Neutrophil (primary cell): ENCODE data around the gene CRYAA.
"Not testable (repeated sequence)": the region's sequence is repeated elsewhere in the genome, so short reads cannot be mapped to it uniquely, and the experiment has no call there.

Source experiments
- H3K27ac ChIP-seq: fragments of 200-600 bp; sonication (generic); 2 replicates; pipeline ENCODE4 v1.5.1; 2016; ENCODE audit warnings: mild to moderate bottlenecking, moderate library complexity
- H3K27me3 ChIP-seq: fragments of 200-600 bp; sonication (generic); 2 replicates; pipeline ENCODE4 v1.6.0; 2016; ENCODE audit warnings: mild to moderate bottlenecking
- H3K36me3 ChIP-seq: fragments of 200-600 bp; sonication (generic); 2 replicates; pipeline ENCODE4 v1.5.1; 2017
- H3K4me1 ChIP-seq, 2 experiments: fragments of 200-600 bp in 1 of 2; sonication (generic) in 1 of 2; 1 replicate in 1 of 2; 2 replicates in 1 of 2; pipeline versions ENCODE4 v1.5.1 to v1.6.1; 2013 to 2016; ENCODE audit warnings: low read depth in 1 of 2, low read length in 1 of 2, mild to moderate bottlenecking in 1 of 2, moderate library complexity in 1 of 2; ENCODE audit not compliant: control insufficient read depth in 1 of 2, insufficient read depth in 1 of 2
- H3K4me3 ChIP-seq, 2 experiments: fragments of 200-600 bp in 1 of 2; sonication (generic) in 1 of 2; 1 replicate in 1 of 2; 2 replicates in 1 of 2; pipeline ENCODE4 v1.5.1; 2013 to 2016; ENCODE audit warnings: low read depth in 1 of 2, low read length in 1 of 2, mild to moderate bottlenecking in 1 of 2, moderate library complexity in 1 of 2
- H3K9me3 ChIP-seq: fragments of 200-600 bp; sonication (generic); 2 replicates; pipeline ENCODE4 v1.5.1; 2016

Gene CRYAA, protein sequence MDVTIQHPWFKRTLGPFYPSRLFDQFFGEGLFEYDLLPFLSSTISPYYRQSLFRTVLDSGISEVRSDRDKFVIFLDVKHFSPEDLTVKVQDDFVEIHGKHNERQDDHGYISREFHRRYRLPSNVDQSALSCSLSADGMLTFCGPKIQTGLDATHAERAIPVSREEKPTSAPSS

DNA sequence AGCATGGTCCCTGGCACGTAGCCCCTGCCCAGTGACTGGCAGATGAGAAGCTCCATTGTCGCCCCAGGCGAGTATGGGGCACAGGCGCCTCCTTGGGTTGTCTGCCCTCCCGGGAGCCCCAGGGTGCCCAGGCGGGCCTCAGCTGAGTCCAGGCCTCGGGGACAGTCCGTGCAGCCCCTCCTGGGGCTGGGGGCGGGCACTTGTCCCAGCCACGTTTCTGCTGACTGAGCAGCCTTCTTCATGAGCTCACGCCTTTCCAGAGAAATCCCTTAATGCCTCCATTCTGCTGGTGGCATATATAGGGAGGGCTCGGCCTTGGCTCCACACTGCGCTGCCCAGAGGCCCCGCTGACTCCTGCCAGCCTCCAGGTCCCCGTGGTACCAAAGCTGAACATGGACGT, at the start of gene CRYAA:
Gene CRYAA, plus strand, starts transcription at position 301 of the 400 bp plus-strand sequence. Its CDS starts 92 bp downstream, at position 393.
- H3K36me3 ChIP-seq, H3K9me3 ChIP-seq, H3K4me1 ChIP-seq, H3K4me3 ChIP-seq, H3K27ac ChIP-seq, H3K27me3 ChIP-seq: not testable (repeated sequence)

DNA sequence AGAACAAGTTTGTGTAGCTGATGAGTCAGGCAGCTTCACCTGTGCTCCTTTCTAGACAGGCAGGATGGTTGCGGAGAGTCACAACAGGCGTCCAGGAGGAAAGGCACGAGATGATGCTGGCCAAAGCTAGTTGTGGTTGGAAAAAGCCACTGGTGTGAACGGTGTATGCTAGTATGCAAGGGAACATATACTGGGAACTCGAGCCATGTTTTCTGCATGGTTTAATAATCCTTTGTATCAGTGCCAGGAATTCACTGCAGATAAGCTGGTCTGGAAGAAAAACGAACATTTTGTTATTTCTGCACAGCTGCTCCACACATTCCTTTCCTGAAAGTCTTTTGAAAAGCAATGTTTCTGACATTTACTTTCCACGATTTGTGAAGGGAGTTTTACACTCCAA, 38.7 kb upstream of the CRYAA start:
- not testable (repeated sequence) for H3K27me3 ChIP-seq, H3K4me1 ChIP-seq, H3K4me3 ChIP-seq, H3K9me3 ChIP-seq, H3K27ac ChIP-seq, H3K36me3 ChIP-seq

DNA sequence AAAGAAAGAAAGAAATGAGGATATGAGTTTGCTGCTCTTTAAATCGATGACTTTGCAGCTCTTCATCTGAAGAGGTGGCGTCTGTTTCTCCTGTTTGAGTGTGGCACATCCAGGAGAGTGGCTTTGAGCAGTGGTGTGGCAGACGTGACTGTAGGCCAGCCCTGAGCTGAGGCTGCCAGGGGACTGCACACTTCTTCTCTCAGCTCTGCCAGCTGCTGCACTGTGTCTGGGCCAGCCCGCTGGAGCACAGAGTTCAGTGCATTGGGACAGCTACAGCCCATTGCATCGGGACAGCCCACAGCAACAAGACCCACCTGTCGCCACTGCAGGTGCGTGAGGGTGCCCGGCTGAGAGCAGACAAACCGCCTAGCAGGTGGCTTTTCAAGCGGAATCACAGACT, 34.3 kb upstream of the CRYAA start:
- not testable (repeated sequence) for H3K36me3 ChIP-seq

DNA sequence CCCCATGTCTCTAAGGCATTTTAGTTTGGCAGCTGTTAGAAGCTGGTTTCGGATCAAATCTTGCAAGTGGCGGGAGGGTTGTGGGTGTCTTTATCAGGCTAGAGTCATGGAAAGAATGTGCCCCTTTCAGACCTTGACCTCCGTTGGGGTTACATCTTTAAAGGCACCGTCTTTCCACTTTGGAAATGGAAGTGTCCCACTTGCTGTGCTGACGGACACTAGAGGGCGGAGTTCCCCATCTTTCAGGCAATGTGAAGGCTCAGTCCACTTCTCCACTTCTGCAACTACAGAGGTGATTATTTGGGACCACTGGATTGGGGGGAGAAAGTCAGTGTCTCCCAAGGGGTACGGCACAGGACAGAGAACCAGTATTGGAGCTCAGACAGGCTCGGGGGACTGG, 29.9 kb upstream of the CRYAA start:
- H3K9me3 ChIP-seq, H3K4me3 ChIP-seq, H3K36me3 ChIP-seq, H3K4me1 ChIP-seq, H3K27ac ChIP-seq, H3K27me3 ChIP-seq: not testable (repeated sequence)

More for the DNA sequence above, 34.3 kb upstream of the CRYAA start:
- not testable (repeated sequence) for H3K27ac ChIP-seq, H3K27me3 ChIP-seq, H3K9me3 ChIP-seq, H3K4me3 ChIP-seq, H3K4me1 ChIP-seq

DNA sequence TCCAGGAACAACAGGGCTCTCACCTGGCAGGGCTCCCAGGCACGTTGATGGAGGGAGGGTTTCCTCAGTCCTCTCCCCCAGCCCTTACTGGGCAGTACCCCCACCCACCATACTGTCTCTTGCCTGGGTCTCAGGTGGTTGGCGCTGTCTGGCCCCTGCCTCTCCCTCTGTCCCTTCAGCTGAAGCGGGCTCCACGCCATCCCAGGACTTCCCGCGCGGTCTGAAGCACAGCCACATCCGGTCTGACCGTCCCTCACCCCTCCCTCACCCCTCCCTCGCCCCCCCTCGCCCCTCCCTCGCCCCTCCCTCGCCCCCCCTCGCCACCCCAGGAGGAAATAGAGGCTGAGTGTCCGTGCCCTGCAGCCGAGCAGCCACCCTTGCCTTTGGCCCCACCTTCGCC, 27.4 kb upstream of the CRYAA start:
- not testable (repeated sequence) for H3K36me3 ChIP-seq, H3K4me1 ChIP-seq, H3K9me3 ChIP-seq, H3K4me3 ChIP-seq, H3K27ac ChIP-seq, H3K27me3 ChIP-seq

DNA sequence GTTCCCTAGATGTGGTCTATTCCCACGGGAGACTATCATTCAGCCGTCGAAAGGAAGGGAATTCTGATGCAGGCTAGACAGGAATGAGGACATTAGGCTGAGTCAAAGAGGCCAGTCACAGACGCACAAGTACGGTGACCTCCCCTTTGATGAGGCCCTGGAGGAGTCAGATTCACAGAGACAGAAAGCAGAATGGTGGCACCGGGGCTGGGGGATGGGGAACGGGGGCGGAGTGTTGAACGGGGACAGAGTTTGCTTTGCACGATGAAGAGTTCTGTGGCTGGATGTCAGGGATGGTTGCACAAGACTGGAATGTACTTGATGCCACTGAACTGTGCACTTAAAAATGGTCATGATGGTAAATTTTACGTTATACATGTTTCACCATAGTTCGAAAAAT, 22.2 kb upstream of the CRYAA start:
- H3K36me3 ChIP-seq, H3K27me3 ChIP-seq, H3K4me1 ChIP-seq, H3K4me3 ChIP-seq, H3K27ac ChIP-seq, H3K9me3 ChIP-seq: not testable (repeated sequence)

DNA sequence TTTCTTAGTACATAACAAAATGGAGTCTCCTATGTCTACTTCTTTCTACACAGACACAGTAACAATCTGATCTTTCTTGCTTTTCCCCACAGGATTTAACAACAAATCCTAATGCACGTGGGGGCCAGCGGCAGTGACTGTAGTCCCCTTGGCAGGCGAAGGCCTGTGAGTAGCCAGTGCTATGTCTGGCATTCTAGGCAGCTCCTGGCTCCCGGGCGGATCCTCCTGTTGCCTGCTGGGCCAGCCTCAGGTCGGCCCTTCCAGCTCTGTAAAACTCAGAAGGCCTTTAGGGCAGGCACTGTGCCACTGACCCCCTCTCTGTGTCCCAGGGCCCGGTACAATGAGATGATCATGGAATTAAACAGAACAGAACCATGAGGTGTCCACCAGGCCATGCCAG, 20.8 kb upstream of the CRYAA start:
- not testable (repeated sequence) for H3K36me3 ChIP-seq, H3K27me3 ChIP-seq, H3K9me3 ChIP-seq, H3K27ac ChIP-seq, H3K4me3 ChIP-seq, H3K4me1 ChIP-seq

DNA sequence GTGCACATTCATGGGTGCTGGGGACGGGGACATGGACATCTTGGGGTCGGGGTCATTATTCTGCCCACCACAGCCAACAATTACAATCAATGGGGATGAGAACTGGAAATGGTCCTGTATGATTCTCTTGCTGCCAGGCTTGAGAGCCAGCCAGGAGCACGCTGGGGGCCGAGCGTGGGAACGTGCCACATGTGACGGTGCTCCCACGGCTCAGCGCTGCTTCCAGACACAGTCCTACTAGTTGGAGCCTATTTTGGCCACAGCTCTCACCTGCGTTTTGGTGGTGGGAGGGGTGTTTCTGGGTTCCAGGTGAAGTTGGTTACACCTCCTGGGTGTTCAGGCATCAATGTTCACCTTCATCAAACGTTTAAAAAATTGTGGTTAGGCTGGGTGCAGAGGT, 19.5 kb upstream of the CRYAA start:
- not testable (repeated sequence) for H3K36me3 ChIP-seq, H3K27ac ChIP-seq, H3K4me3 ChIP-seq, H3K27me3 ChIP-seq, H3K4me1 ChIP-seq, H3K9me3 ChIP-seq

DNA sequence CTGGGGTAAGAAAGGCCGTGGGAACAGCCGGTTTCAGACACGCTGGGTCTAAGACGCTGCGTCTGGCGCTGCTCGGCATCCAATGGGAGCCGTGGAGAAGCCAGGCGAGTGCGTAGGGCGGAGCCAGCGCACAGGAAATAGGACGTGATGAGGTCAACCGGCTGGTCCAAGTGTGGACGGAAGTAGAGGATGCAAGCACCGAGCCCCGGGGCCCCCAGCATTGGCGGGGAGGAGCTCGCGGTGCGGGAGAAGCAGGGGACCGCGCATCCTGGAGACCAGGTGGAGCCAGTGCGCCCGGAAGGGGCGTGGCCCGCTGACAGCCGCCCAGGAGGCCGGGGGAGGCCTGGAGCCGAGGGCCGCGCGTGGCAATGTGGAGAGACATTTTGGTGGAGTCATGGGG, 15.2 kb upstream of the CRYAA start:
- not testable (repeated sequence) for H3K27ac ChIP-seq, H3K27me3 ChIP-seq, H3K4me1 ChIP-seq, H3K9me3 ChIP-seq, H3K4me3 ChIP-seq, H3K36me3 ChIP-seq

DNA sequence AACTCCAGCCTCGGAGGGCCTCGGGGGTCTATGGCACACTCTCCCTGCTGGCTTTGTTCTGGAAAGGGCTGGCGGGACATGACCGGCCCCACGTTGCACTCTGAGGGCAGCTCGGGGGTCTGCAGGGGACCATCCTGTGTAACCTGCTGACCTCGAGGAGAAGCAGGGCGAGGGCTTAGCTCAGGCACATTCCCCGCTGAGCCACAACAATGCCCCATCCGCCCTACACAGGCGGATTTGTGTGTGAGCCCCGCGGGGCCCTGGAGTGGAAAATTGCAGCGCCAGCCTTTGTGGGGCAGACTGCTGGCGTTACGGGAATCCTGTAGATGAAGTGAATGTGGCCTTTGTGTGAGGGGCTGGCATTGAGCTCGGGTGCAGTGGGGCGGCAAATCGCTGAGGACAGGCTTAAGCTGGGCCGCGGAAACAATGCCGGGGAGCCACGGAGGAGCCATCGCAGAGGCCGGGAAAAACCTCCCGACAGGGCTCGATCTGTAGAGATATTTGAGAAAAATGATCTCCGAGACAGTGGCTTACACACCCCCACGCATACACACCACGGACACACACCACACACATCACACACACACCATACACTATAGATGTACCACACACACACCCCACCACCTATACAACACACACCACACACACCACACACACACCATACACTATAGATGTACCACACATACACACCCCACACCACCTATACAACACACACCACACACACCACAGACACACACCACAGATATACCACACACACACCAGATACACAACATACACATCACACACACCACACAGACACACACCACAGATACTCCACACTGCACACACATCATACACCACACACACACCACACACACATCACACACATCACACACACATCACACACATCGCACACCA, 9.3 kb upstream of the CRYAA start:
- not testable (repeated sequence) for H3K36me3 ChIP-seq, H3K27ac ChIP-seq, H3K9me3 ChIP-seq, H3K4me1 ChIP-seq, H3K27me3 ChIP-seq, H3K4me3 ChIP-seq

DNA sequence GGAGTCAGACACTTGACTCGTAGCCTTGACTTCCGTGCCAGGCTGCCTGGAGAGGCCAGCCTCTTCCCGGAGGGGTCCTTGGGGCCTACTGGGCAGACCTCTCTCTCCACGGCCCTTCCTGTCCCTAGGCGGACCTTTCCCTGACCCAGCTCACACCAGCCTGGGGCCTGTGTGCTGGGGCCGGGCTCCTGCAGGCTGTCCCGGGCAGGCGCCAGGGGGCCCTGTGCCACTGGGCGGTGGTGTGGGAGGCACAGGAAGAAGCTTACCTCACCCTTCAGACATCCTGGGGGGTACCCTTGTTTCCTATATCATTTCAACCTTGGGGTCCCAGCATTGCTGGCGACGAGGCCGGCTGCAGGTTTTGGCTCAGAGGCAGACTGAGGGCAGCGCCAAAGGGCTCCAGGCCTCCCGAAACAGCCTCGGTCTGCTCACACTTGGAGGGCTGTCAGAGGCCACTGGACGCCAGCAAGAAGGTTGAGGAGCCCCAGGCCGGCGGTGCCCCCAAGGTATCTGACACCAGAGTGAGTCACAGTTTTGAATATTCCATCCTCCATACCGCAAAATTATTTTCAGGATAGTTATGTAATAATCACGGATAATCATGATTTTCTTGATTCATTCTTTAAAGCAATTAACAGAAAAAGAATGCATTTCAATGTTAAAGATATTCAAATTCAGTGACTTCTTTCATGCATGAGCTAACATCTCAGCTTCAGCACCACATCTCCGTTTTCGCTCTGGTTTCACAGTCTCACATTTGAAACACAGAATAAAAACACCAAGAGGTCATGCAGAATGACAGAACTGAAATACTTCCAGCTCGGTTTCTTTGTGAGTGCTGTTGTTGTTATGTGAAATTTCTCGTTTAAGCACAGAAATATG, 6.7 kb upstream of the CRYAA start:
- not testable (repeated sequence) for H3K27me3 ChIP-seq, H3K36me3 ChIP-seq, H3K9me3 ChIP-seq, H3K27ac ChIP-seq, H3K4me3 ChIP-seq, H3K4me1 ChIP-seq

DNA sequence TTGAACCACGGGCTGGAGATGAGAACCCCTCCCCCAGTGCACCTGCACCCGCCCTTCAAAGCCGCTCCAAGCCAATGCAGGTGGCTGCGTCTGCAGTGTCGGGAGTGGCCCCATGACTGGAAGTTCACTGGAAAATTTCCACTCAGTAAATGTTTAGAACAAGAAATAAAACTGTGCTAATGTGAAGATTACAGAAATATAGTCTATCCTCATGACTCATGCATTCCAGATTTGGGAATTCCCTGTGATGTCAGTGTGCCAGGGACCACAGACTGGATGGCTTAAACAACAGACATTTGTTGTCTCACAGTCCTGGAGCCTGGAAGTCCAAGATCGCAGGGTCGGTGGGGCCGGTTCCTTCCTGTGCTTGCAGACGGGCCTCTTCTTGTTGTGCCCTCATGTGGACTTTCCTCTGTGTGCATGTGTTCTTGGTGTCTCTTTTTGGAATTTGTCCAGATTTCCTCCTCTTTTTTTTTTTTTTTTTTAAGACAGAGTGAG, 6.1 kb upstream of the CRYAA start:
- H3K4me3 ChIP-seq, H3K9me3 ChIP-seq, H3K4me1 ChIP-seq, H3K27ac ChIP-seq, H3K27me3 ChIP-seq, H3K36me3 ChIP-seq: not testable (repeated sequence)

DNA sequence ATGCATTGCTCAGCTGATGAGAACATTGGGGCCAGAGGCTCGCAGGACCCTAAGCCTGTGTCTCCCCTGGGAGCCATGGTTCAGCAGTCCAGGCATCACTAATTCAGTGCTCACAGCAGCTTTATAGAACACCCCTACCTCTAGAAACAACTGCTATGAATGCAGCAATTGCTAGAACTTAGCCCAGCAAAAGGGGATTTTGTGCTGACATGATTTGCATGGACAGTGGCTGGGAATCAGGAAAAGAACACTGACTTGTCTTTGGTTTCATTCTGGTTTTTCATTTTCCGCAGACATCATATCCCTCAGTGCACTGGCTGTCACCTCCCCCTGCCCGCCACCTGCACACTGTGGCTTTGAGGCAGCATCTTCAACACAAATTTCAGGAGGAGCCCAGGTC, 4.0 kb upstream of the CRYAA start:
- H3K27ac ChIP-seq, H3K4me3 ChIP-seq, H3K36me3 ChIP-seq, H3K27me3 ChIP-seq, H3K9me3 ChIP-seq, H3K4me1 ChIP-seq: not testable (repeated sequence)
